H1 (cell line): Measurements from ENCODE around the gene IL36A. TPM values are rescaled to one million over a fixed set of nuclear protein-coding genes. Genes with fewer than 3 reads are reported as not detected.

ENCODE experiments used
- CTCF ChIA-PET: fragments of 300-600 bp; sonication (Branson Sonifier 250); formaldehyde crosslinking; loops from one replicate; lab custom pipeline; 2021; ENCODE audit not compliant: partially characterized antibody; lab: Charles Lee
- POLR2A ChIA-PET: fragments of 300-600 bp; sonication (Branson Sonifier 250); formaldehyde crosslinking; loops from one replicate; lab custom pipeline; 2021; ENCODE audit warnings: inconsistent platforms; ENCODE audit not compliant: partially characterized antibody; lab: Charles Lee
- DNase-seq, 2 experiments: peaks; one replicate each; pipeline versions ENCODE4 v3.0.0 to v3.0.0-alpha.2; 2010 to 2022; ENCODE audit warnings: low spot score in 2 of 2, low read depth in 1 of 2, mixed read lengths in 1 of 2
- FAIRE-seq: peaks from 2 replicates; lab custom pipeline; 2011; peaks lifted over from hg19 to GRCh38; lab: Jason Lieb, UNC
- H2AFZ ChIP-seq: 2 replicates; pipeline ENCODE4 v1.8.1; 2012; ENCODE audit warnings: low read length, inconsistent platforms
- H2AK5ac ChIP-seq: 2 replicates; pipeline ENCODE4 v1.6.1; 2013; ENCODE audit warnings: low read depth, low read length
- H2BK120ac ChIP-seq: replicated peaks from 2 replicates; pipeline ENCODE3; 2013; ENCODE audit warnings: low read depth, low read length, inconsistent platforms
- H2BK12ac ChIP-seq: 2 replicates; pipeline ENCODE4 v1.6.1; 2013; ENCODE audit warnings: low read depth, low read length
- H2BK15ac ChIP-seq: 2 replicates; pipeline ENCODE4 v1.6.1; 2013; ENCODE audit warnings: low read length
- H2BK20ac ChIP-seq: 2 replicates; pipeline ENCODE4 v1.6.1; 2013; ENCODE audit warnings: low read length
- H2BK5ac ChIP-seq: 2 replicates; pipeline ENCODE4 v1.6.1; 2013; ENCODE audit warnings: low read depth, low read length
- H3K14ac ChIP-seq: 2 replicates; pipeline ENCODE4 v1.6.1; 2013; ENCODE audit warnings: inconsistent platforms; ENCODE audit not compliant: insufficient read length
- H3K18ac ChIP-seq: 2 replicates; pipeline ENCODE4 v1.6.1; 2013; ENCODE audit warnings: low read length; ENCODE audit errors: extremely low read depth
- H3K23ac ChIP-seq: 2 replicates; pipeline ENCODE4 v1.6.1; 2013; ENCODE audit warnings: inconsistent platforms; ENCODE audit not compliant: insufficient read length
- H3K23me2 ChIP-seq: 2 replicates; pipeline ENCODE4 v1.6.1; 2013; ENCODE audit warnings: low read depth, low read length
- H3K27ac ChIP-seq: 2 replicates; pipeline ENCODE4 v1.6.1; 2011; ENCODE audit warnings: low read depth, low read length, inconsistent platforms
- H3K27me3 ChIP-seq, 4 experiments: replicated peaks in 1 of 4; 1 replicate in 1 of 4; 2 replicates in 3 of 4; pipeline versions ENCODE4 v1.6.1 to v1.8.1; 2011 to 2013; ENCODE audit warnings: low read length in 3 of 4, mild to moderate bottlenecking in 3 of 4, inconsistent platforms in 2 of 4, mixed read lengths in 2 of 4, moderate library complexity in 1 of 4; ENCODE audit not compliant: control insufficient read depth in 3 of 4, insufficient read depth in 3 of 4; ENCODE audit errors: extremely low read depth in 1 of 4
- H3K36me3 ChIP-seq, 4 experiments: 2 replicates each; pipeline versions ENCODE4 v1.6.1 to v1.8.1; 2011 to 2013; ENCODE audit warnings: mild to moderate bottlenecking in 4 of 4, low read length in 3 of 4, moderate library complexity in 2 of 4, control low read depth in 1 of 4, inconsistent platforms in 1 of 4; ENCODE audit not compliant: insufficient read depth in 4 of 4, control insufficient read depth in 2 of 4
- H3K4ac ChIP-seq: replicated peaks from 2 replicates; pipeline ENCODE3; 2013; ENCODE audit warnings: low read length, low read depth, mixed read lengths, inconsistent platforms; ENCODE audit not compliant: insufficient read length
- H3K4me1 ChIP-seq, 4 experiments: replicated peaks in 1 of 4; 1 replicate in 1 of 4; 2 replicates in 3 of 4; pipeline versions ENCODE4 v1.6.1 to v1.8.1; 2011 to 2013; ENCODE audit warnings: low read length in 3 of 4, inconsistent platforms in 2 of 4, mixed read lengths in 1 of 4; ENCODE audit not compliant: insufficient read depth in 4 of 4, control insufficient read depth in 3 of 4
- H3K4me2 ChIP-seq, 2 experiments: 2 replicates each; pipeline versions ENCODE4 v1.6.1 to v1.8.1; 2011 to 2013; ENCODE audit warnings: low read depth in 2 of 2, low read length in 2 of 2, control low read depth in 1 of 2, inconsistent platforms in 1 of 2, mild to moderate bottlenecking in 1 of 2; ENCODE audit not compliant: insufficient read depth in 1 of 2
- H3K4me3 ChIP-seq, 4 experiments: fragments of 200-600, 300-600 bp in 1 of 4; sonication (generic), shearing (Covaris generic), sonication (Bioruptor Twin) in 1 of 4; 2 replicates each; pipeline versions ENCODE4 v1.5.1 to v1.8.1; 2011 to 2016; ENCODE audit warnings: low read length in 4 of 4, low read depth in 3 of 4, control low read depth in 2 of 4, inconsistent platforms in 2 of 4, mild to moderate bottlenecking in 2 of 4, mixed read lengths in 1 of 4, moderate library complexity in 1 of 4; ENCODE audit not compliant: insufficient read depth in 2 of 4; ENCODE audit errors: extremely low read depth in 1 of 4
- H3K56ac ChIP-seq: replicated peaks from 2 replicates; pipeline ENCODE3; 2013; ENCODE audit warnings: low read depth, mild to moderate bottlenecking, mixed read lengths, low read length, inconsistent platforms; ENCODE audit not compliant: insufficient read length
- H3K79me1 ChIP-seq: 2 replicates; pipeline ENCODE4 v1.6.1; 2013; ENCODE audit warnings: low read depth, low read length, control low read depth
- H3K79me2 ChIP-seq, 2 experiments: 2 replicates each; pipeline versions ENCODE4 v1.6.1 to v1.8.1; 2012 to 2013; ENCODE audit warnings: low read length in 2 of 2, mild to moderate bottlenecking in 2 of 2, inconsistent platforms in 1 of 2; ENCODE audit not compliant: insufficient read depth in 2 of 2, control insufficient read depth in 1 of 2
- H3K9ac ChIP-seq, 4 experiments: replicated peaks in 1 of 4; 1 replicate in 1 of 4; 2 replicates in 3 of 4; pipeline versions ENCODE4 v1.6.1 to v1.8.1; 2011 to 2013; ENCODE audit warnings: low read depth in 3 of 4, low read length in 3 of 4, control low read depth in 2 of 4, mild to moderate bottlenecking in 2 of 4, moderate library complexity in 2 of 4, inconsistent platforms in 1 of 4; ENCODE audit errors: extremely low read depth in 1 of 4
- H3K9me3 ChIP-seq, 2 experiments: 2 replicates each; pipeline versions ENCODE4 v1.6.1 to v1.8.1; 2012 to 2013; ENCODE audit warnings: mild to moderate bottlenecking in 2 of 2, moderate library complexity in 2 of 2, control low read depth in 1 of 2, inconsistent platforms in 1 of 2, low read depth in 1 of 2, low read length in 1 of 2, mixed read lengths in 1 of 2; ENCODE audit not compliant: insufficient read depth in 2 of 2
- H4K20me1 ChIP-seq, 2 experiments: replicated peaks in 1 of 2; 2 replicates each; pipeline versions ENCODE3 to v1.8.1; 2011 to 2013; ENCODE audit warnings: inconsistent platforms in 2 of 2, low read length in 2 of 2, mild to moderate bottlenecking in 1 of 2; ENCODE audit not compliant: insufficient read depth in 2 of 2, control insufficient read depth in 1 of 2
- H4K5ac ChIP-seq: 2 replicates; pipeline ENCODE4 v1.6.1; 2013; ENCODE audit warnings: low read length, low read depth, mixed read lengths, inconsistent platforms; ENCODE audit not compliant: insufficient read length
- H4K8ac ChIP-seq: 2 replicates; pipeline ENCODE4 v1.8.0; 2013; ENCODE audit warnings: mild to moderate bottlenecking, moderate library complexity, low read length, inconsistent platforms; ENCODE audit not compliant: insufficient read depth; ENCODE audit errors: extremely low read depth
- H4K91ac ChIP-seq: replicated peaks from 2 replicates; pipeline ENCODE3; 2013; ENCODE audit warnings: low read length, mixed read lengths, inconsistent platforms; ENCODE audit not compliant: insufficient read length
- ASH2L ChIP-seq: fragments of 200-600, 300-600 bp; sonication (generic); IDR thresholded peaks from one replicate; pipeline ENCODE4 v1.7.1; 2017; ENCODE audit warnings: low read length
- CEBPB ChIP-seq: IDR thresholded peaks from 2 replicates; pipeline ENCODE4 v1.6.1; 2012; ENCODE audit warnings: low read depth, low read length
- PHF8 ChIP-seq: fragments of 200-600 bp; sonication (generic); conservative IDR thresholded peaks from 2 replicates; pipeline ENCODE4 v1.7.1; 2012; ENCODE audit warnings: low read depth, mild to moderate bottlenecking, inconsistent platforms, low read length, moderate library complexity
- SIRT6 ChIP-seq: IDR thresholded peaks from one replicate; pipeline ENCODE4 v1.7.1; 2012; ENCODE audit warnings: low read length, inconsistent platforms
- SP2 ChIP-seq: IDR thresholded peaks from 2 replicates; pipeline ENCODE4 v1.6.1; 2012; ENCODE audit warnings: mild to moderate bottlenecking, low read length, inconsistent platforms
- WGBS, 2 experiments: shearing (Covaris generic) in 1 of 2; methylation state at CpG; one replicate each; pipeline versions ENCODE4 v1.1.6 to v1.1.7; 2013 to 2015; ENCODE audit warnings: low lambda C conversion rate in 2 of 2, mixed read lengths in 2 of 2, inconsistent platforms in 1 of 2, low coverage in 1 of 2, missing lambda C conversion rate in 1 of 2; ENCODE audit not compliant: insufficient replicate concordance in 2 of 2, insufficient coverage in 1 of 2, insufficient read length in 1 of 2; ENCODE audit errors: extremely low coverage in 1 of 2, missing lambda C conversion rate in 1 of 2; 5-methylcytosine and 5-hydroxymethylcytosine counted together
- polyA plus RNA-seq, 7 experiments: library from polyadenylated mRNA; depleted of rRNA in 3 of 7; stranded (reverse) in 5 of 7; unstranded in 2 of 7; fragments of >200 nt in 5 of 7; fragments of 200-250 nt in 2 of 7; gene quantifications; 1 replicate in 5 of 7; 2 replicates in 1 of 7; 4 replicates in 1 of 7; pipeline versions ENCODE4 v1.2.1 to v1.2.3, GENCODE V29; 2011 to 2013; ENCODE audit warnings: missing spikeins in 2 of 7, mixed read lengths in 2 of 7
- total RNA-seq: library from RNA; stranded (reverse); fragmentation: NEBNext Ultra II Directional; extraction: Animal tissue kit (Norgen Biotek cat#: 25700); gene quantifications from 2 replicates; pipeline ENCODE4 v1.2.1, GENCODE V29; 2021
- TF ChIP-seq, protein P1 (sequence below): IDR thresholded peaks from 2 replicates; pipeline ENCODE4 v1.6.1; 2012; ENCODE audit warnings: inconsistent platforms

IL36A gene
- total and polyA plus RNA-seq, 2 of the 8 experiments (the other 6 are each of a cell fraction or from before 2014, with no cell fraction given) = not detected

DNA sequence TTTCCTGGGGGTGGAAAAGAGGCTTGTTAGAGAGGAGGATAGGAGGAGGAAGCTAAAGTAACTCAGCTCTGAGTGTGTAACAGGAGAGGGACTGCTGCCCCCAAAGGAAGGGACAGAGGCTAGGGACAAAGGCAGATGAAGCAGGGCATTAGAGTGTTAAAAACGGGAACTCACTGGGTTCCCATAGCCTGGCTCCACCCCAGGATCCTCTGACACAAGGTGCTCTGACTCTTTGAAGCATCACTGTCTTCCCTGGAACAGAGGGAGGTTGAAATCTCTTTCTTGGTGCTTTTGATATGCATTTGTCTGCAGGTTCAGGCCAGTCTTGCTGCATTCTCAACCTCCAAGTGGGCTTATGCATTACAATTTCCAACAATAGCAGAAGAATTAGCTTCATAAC, 22.9 kb downstream of the IL36A start:
- DNase-seq (no peak), FAIRE-seq (no peak)
- no peak overlapping the region for H3K56ac ChIP-seq
- H3K9ac ChIP-seq = no peak overlapping the region
- H3K36me3 ChIP-seq = no peaks in the 10 kb centered on the region
- H2AK5ac ChIP-seq = no peak overlapping the region
- H2BK120ac ChIP-seq = no peak overlapping the region
- no peak overlapping the region for H2BK20ac ChIP-seq
- no peaks in the 10 kb centered on the region for H3K23me2 ChIP-seq
- H4K8ac ChIP-seq = no peak overlapping the region
- H3K9me3 ChIP-seq = no peaks in the 10 kb centered on the region
- no peaks in the 10 kb centered on the region for H4K20me1 ChIP-seq
- H3K4me3 ChIP-seq = no peak overlapping the region
- H3K27ac ChIP-seq = no peak overlapping the region
- POLR2A ChIA-PET = no interaction called here
- peak overlapping the region; percentile 8 to 53; a peak in 3 of 4 replicates for H3K4me2 ChIP-seq
- H3K27me3 ChIP-seq = no peaks in the 10 kb centered on the region
- 11% methylated on average over 1 of the region's 1 CpG; no CpG with 5 or more reads in 1 of the 2 experiments for WGBS, 2 experiments
- H3K18ac ChIP-seq = no peak overlapping the region
- no peaks in the 10 kb centered on the region for H3K79me1 ChIP-seq
- no peak overlapping the region for H4K91ac ChIP-seq
- H3K14ac ChIP-seq = no peak overlapping the region
- H2BK15ac ChIP-seq = no peak overlapping the region
- H3K4ac ChIP-seq = no peak overlapping the region
- H2AFZ ChIP-seq = no peak overlapping the region
- H3K23ac ChIP-seq = no peak overlapping the region
- no peaks in the 10 kb centered on the region for H3K79me2 ChIP-seq
- TF ChIP-seq SP2 = no peak
- TF ChIP-seq, protein P1, sequence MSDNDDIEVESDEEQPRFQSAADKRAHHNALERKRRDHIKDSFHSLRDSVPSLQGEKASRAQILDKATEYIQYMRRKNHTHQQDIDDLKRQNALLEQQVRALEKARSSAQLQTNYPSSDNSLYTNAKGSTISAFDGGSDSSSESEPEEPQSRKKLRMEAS = no peak
- no peak for TF ChIP-seq CEBPB
- TF ChIP-seq PHF8 = no peak
- TF ChIP-seq SIRT6 = no peak
- TF ChIP-seq ASH2L = no peak
- CTCF ChIA-PET = interaction anchor here (1.3 to 1.7 kb wide), 2 partner anchors 42 to 69 kb away, joined by 3 to 7 read pairs; no protein-coding TSS in a partner anchor
- H4K5ac ChIP-seq = no peak overlapping the region
- H2BK5ac ChIP-seq = no peak overlapping the region
- H2BK12ac ChIP-seq = no peak overlapping the region
- H3K4me1 ChIP-seq = peaks cover 0 to 6% (median 3%) of the 10 kb centered on the region in 4 experiments; a peak in 3 of 7 replicates
